ENCODE results near the gene RNU1-2. TPM values are rescaled to one million over a fixed set of nuclear protein-coding genes. Genes with fewer than 3 reads are reported as not detected.
"Not testable (repeated sequence)": the region's sequence is repeated elsewhere in the genome, so short reads cannot be mapped to it uniquely, and the experiment has no call there.

RNU1-2 gene
- total and polyA plus RNA-seq, 7 experiments from 2014 or later = 2,341 to 4,458 (median 3,337) TPM; not detected in 2

DNA sequence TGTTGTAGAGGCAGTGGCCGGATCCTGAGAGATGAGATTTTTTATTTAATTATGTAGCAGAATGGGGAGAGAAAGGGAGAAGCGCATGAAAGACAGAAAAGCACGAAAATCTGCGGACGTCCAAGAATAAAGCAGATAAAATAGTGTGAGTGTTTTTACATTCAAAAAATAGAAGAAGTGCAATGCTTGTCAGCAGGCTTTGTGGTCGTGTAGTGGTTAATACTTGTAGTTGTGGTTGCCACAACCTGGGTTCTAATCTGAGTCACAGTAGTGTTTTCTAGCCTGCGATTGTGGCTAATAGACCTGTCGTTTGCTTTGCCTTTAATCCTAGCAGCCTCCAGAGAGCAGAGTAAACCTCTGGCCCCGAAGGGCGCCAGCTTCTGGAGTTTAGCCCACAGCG, 32.8 kb upstream of the RNU1-2 start:
- H3K27me3 ChIP-seq (ENCODE audit: control insufficient read depth in 2 of 2, insufficient read depth in 2 of 2, low read length in 2 of 2); H3K36me3 ChIP-seq (ENCODE audit: control insufficient read depth in 2 of 3, insufficient read depth in 3 of 3, low read length in 3 of 3); POLR2A ChIA-PET; ATAC-seq; H3K27ac Mint-ChIP-seq; H3K4me1 ChIP-seq (ENCODE audit: control insufficient read depth in 2 of 2, insufficient read depth in 2 of 2, low read length in 2 of 2); CTCF ChIA-PET; H3K4me3 Mint-ChIP-seq; H3K36me3 Mint-ChIP-seq; H3K4me3 ChIP-seq (ENCODE audit: low read length); H3K27ac ChIP-seq (ENCODE audit: low read depth, low read length); H3K9me3 ChIP-seq (ENCODE audit: control insufficient read depth in 2 of 3, low read length in 3 of 3); intact Hi-C loops (cut with micrococcal nuclease); H3K4me1 Mint-ChIP-seq; H3K9me3 Mint-ChIP-seq; DNase-seq: not testable (repeated sequence)
- H3K27me3 Mint-ChIP-seq = peaks cover 0 to 13% (median 0%) of the 10 kb centered on the region in 5 donors

DNA sequence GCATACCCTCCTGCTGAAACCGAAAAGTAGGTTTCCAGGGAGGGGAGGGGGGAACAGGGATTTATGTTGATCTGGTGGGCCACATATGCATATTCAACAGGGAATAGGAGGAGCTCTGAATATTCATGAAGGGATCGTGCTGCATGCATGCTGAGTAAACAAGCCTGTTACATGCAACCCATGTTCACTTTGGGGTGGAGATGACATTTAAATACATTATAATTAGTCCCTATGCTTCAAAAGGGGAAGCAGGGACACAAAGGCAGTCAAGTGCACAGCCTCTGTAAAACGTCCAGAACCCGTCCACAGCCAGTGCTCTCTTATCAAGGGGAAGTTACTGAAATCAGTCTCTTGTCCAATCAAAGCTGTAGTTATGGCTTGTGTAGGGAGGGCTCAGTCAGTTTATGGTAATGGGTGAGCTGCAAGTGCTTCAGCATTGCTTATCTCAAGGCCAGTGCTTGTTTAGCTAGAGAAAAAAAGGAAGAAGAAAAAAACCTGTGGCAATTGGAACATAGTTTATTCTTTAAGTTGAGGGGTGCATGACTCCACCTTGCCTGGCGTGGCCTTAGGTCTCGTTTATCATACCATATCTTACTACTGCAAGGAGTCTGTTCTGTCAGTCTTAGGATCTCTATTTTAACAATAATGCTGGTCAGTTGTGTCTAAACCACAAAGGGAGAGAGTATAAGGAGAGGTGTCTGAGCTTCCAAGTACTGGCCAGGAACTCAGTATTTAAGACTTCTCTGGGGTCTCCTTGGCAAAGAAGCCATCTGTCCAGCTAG, 28.7 kb upstream of the RNU1-2 start:
- CTCF ChIA-PET; H3K9me3 Mint-ChIP-seq; intact Hi-C loops (cut with micrococcal nuclease); POLR2A ChIA-PET; H3K4me3 Mint-ChIP-seq; ATAC-seq; H3K27me3 ChIP-seq (ENCODE audit: control insufficient read depth in 2 of 2, insufficient read depth in 2 of 2, low read length in 2 of 2); H3K27ac ChIP-seq (ENCODE audit: low read depth, low read length); H3K4me1 Mint-ChIP-seq; H3K4me1 ChIP-seq (ENCODE audit: control insufficient read depth in 2 of 2, insufficient read depth in 2 of 2, low read length in 2 of 2); H3K4me3 ChIP-seq (ENCODE audit: low read length); H3K9me3 ChIP-seq (ENCODE audit: control insufficient read depth in 2 of 3, low read length in 3 of 3); H3K36me3 ChIP-seq (ENCODE audit: control insufficient read depth in 2 of 3, insufficient read depth in 3 of 3, low read length in 3 of 3); DNase-seq; H3K36me3 Mint-ChIP-seq; H3K27ac Mint-ChIP-seq: not testable (repeated sequence)
- H3K27me3 Mint-ChIP-seq = peaks cover 0 to 26% (median 7%) of the 10 kb centered on the region in 5 donors

DNA sequence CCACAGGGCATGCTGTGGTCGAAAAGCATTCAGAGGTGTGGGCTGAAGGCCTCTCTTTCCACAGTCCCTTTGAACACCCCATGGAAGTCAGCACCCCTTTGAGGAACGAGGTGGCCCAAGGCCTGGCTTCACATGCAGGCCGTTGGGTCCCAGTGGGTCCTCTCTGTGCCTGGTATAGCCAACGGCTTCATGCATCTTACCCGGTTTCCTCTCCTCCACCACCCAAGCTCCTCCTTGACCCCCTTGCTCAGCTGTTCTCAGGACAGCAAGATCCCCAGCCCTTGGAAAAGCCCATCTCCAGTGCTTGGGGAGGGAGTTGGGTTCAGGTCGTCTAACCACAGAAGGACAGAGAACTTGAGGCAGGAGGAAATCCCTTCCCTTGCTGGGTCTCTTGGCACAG, 27.0 kb upstream of the RNU1-2 start:
- H3K9me3 Mint-ChIP-seq; POLR2A ChIA-PET; intact Hi-C loops (cut with micrococcal nuclease); H3K36me3 Mint-ChIP-seq; H3K36me3 ChIP-seq (ENCODE audit: control insufficient read depth in 2 of 3, insufficient read depth in 3 of 3, low read length in 3 of 3); H3K4me1 Mint-ChIP-seq; H3K27me3 ChIP-seq (ENCODE audit: control insufficient read depth in 2 of 2, insufficient read depth in 2 of 2, low read length in 2 of 2); H3K4me3 ChIP-seq (ENCODE audit: low read length); CTCF ChIA-PET; H3K27ac ChIP-seq (ENCODE audit: low read depth, low read length); DNase-seq; H3K4me3 Mint-ChIP-seq; H3K27ac Mint-ChIP-seq; H3K4me1 ChIP-seq (ENCODE audit: control insufficient read depth in 2 of 2, insufficient read depth in 2 of 2, low read length in 2 of 2); ATAC-seq; H3K9me3 ChIP-seq (ENCODE audit: control insufficient read depth in 2 of 3, low read length in 3 of 3): not testable (repeated sequence)
- H3K27me3 Mint-ChIP-seq = peaks cover 3 to 40% (median 10%) of the 10 kb centered on the region in 5 donors

DNA sequence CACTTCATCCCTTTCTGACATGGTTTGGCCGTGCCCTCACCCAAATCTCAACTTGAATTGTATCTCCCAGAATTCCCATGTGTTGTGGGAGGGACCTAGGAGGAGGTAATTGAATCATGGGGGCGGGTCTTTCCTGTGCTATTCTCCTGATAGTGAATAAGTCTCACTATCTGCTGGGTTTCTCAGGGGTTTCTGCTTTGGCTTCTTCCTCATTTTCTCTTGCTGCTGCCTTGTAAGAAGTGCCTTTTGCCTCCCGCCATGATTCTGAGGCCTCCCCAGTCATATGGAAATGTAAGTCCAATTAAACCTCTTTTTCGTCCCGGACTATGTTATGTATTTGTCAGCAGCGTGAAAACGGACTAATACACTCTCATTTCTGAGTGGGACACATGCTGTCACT, 25.8 kb upstream of the RNU1-2 start:
- intact Hi-C loops (cut with micrococcal nuclease) = not testable (repeated sequence)

DNA sequence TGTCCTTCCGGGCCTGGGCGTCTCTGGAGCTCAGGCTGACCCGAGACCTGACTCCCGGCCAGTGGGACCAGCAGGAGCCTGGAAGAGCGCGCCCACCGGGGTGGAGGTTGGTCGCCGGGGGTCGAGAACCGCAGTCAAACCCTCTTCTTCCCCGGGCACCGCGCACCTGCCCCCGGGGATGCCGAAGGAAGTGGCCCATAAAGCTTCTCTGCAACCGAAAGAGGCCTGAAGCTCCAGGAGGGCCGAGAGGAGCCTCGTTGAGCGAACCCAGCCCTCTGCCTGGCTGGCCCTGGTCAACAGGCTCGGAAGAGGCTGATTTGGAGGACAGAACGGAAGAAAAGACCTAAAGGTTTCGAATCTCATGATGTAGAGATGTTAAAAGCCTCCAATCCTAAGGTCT, 24.6 kb upstream of the RNU1-2 start:
- H3K36me3 Mint-ChIP-seq, DNase-seq: not testable (repeated sequence)
- peaks cover 12 to 47% (median 22%) of the 10 kb centered on the region in 5 donors for H3K27me3 Mint-ChIP-seq

More for the DNA sequence above, 25.8 kb upstream of the RNU1-2 start:
- H3K4me3 Mint-ChIP-seq; H3K9me3 ChIP-seq (ENCODE audit: control insufficient read depth in 2 of 3, low read length in 3 of 3); DNase-seq; H3K9me3 Mint-ChIP-seq; H3K4me1 ChIP-seq (ENCODE audit: control insufficient read depth in 2 of 2, insufficient read depth in 2 of 2, low read length in 2 of 2); POLR2A ChIA-PET; CTCF ChIA-PET; H3K27ac Mint-ChIP-seq; H3K36me3 ChIP-seq (ENCODE audit: control insufficient read depth in 2 of 3, insufficient read depth in 3 of 3, low read length in 3 of 3); H3K4me3 ChIP-seq (ENCODE audit: low read length); H3K36me3 Mint-ChIP-seq; H3K27me3 ChIP-seq (ENCODE audit: control insufficient read depth in 2 of 2, insufficient read depth in 2 of 2, low read length in 2 of 2); H3K27ac ChIP-seq (ENCODE audit: low read depth, low read length); ATAC-seq: not testable (repeated sequence)
- H3K27me3 Mint-ChIP-seq = peaks cover 6 to 37% (median 12%) of the 10 kb centered on the region in 5 donors
- H3K4me1 Mint-ChIP-seq = peaks cover 5 to 11% (median 9%) of the 10 kb centered on the region in 7 donors

DNA sequence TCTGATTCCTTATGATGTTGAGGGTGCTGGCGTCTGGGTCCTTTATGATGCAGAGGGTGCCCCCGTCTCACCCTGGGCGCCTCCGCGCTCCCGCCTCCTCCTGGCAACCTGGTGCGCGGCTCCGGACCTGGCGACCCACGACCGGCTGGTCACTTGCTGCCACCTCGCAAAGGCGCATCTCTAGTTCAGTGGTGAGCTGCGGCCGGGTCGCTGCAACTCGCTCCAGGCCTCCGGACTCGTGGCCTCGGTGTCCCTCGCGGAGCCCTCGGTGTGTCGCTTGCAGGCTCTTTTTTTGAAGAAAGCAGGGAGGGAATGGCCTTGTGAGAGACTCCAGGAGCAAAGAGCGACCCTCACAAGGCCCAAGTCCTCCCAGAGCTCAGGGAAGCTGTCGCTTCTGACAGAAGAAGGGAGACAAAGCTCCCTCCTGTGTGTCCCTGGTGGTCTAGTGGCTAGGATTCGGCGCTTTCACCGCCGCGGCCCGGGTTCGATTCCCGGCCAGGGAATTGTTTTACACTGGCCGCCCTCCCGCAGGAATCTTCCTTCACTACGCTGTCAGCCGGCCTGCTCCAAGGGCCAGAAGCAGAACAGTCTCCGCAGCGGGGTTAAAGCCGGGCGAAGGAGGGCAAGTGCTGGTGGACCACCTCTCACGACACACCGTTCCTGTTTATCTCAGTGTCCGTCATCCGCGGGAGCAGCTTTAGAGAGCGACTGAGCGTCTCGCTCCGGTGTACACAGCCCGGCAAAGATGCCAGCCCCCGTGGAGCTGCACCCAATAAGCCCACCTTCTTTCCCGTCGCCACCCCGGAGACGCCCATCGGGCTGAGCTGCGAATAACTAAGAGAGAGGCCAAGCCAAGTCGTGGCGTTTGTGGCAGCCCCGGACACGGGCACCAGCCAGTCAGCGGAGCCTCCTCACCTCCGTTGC, 23.4 kb upstream of the RNU1-2 start:
- DNase-seq (peak in 4 of 9 donors; percentile 31 to 47 (median 33)), ATAC-seq (peak; percentile 57)
- H3K27me3 ChIP-seq (ENCODE audit: control insufficient read depth in 2 of 2, insufficient read depth in 2 of 2, low read length in 2 of 2); H3K9me3 ChIP-seq (ENCODE audit: control insufficient read depth in 2 of 3, low read length in 3 of 3); intact Hi-C loops (cut with micrococcal nuclease); H3K27ac ChIP-seq (ENCODE audit: low read depth, low read length); H3K36me3 ChIP-seq (ENCODE audit: control insufficient read depth in 2 of 3, insufficient read depth in 3 of 3, low read length in 3 of 3); H3K4me1 ChIP-seq (ENCODE audit: control insufficient read depth in 2 of 2, insufficient read depth in 2 of 2, low read length in 2 of 2); H3K36me3 Mint-ChIP-seq; CTCF ChIA-PET; H3K9me3 Mint-ChIP-seq: not testable (repeated sequence)
- H3K4me3 ChIP-seq (ENCODE audit: low read length) = peak overlapping the region; percentile 24
- Mint-ChIP-seq H3K4me1 (peaks cover 5 to 16% (median 10%) of the 10 kb centered on the region in 7 donors), H3K4me3 (peak overlapping the region; percentile 51 to 90 (median 80)), H3K27me3 (peaks cover 12 to 53% (median 30%) of the 10 kb centered on the region in 5 donors), H3K27ac (peak overlapping the region in 1 of 9 donors; percentile 16)
- POLR2A ChIA-PET = interaction anchor here (0.6 to 0.7 kb wide), 2 partner anchors 17 to 182 kb away, joined by 3 read pairs; no protein-coding TSS in a partner anchor

More for the DNA sequence above, 24.6 kb upstream of the RNU1-2 start:
- peak overlapping the region in 1 of 9 donors; percentile 56 for H3K27ac Mint-ChIP-seq
- H3K4me3 ChIP-seq (ENCODE audit: low read length); H3K36me3 ChIP-seq (ENCODE audit: control insufficient read depth in 2 of 3, insufficient read depth in 3 of 3, low read length in 3 of 3); H3K9me3 ChIP-seq (ENCODE audit: control insufficient read depth in 2 of 3, low read length in 3 of 3); H3K27ac ChIP-seq (ENCODE audit: low read depth, low read length); H3K4me1 ChIP-seq (ENCODE audit: control insufficient read depth in 2 of 2, insufficient read depth in 2 of 2, low read length in 2 of 2); H3K9me3 Mint-ChIP-seq; H3K27me3 ChIP-seq (ENCODE audit: control insufficient read depth in 2 of 2, insufficient read depth in 2 of 2, low read length in 2 of 2); CTCF ChIA-PET; ATAC-seq; intact Hi-C loops (cut with micrococcal nuclease); POLR2A ChIA-PET: not testable (repeated sequence)
- H3K4me3 Mint-ChIP-seq = peak overlapping the region in 3 of 10 donors; percentile 19 to 66 (median 21)
- peaks cover 5 to 16% (median 10%) of the 10 kb centered on the region in 7 donors for H3K4me1 Mint-ChIP-seq

Measured in naive thymus-derived CD4-positive, alpha-beta T cell (primary cell).